T-helper 2 cell treated with Interferon-gamma antibody and Interleukin-4, amounts not matched to agents 5 μg/mL and 100 μg/mL, for 36 hours (primary cell): ENCODE measurements around the gene THSD4.

Source experiments
- DNase-seq: peaks from one replicate; pipeline ENCODE4 v3.0.0; 2021; ENCODE audit warnings: low spot score
- H3K27ac Mint-ChIP-seq: one replicate; pipeline ENCODE4 v1.8.0; 2021; ENCODE audit warnings: mild to moderate bottlenecking, mixed read lengths
- H3K27me3 Mint-ChIP-seq: one replicate; pipeline ENCODE4 v1.8.0; 2021; ENCODE audit warnings: low read depth, mixed read lengths
- H3K36me3 Mint-ChIP-seq: one replicate; pipeline ENCODE4 v1.8.0; 2021; ENCODE audit warnings: low read depth, mixed read lengths
- H3K4me1 Mint-ChIP-seq: one replicate; pipeline ENCODE4 v1.8.0; 2021; ENCODE audit warnings: low read depth, mixed read lengths
- H3K4me3 Mint-ChIP-seq: one replicate; pipeline ENCODE4 v1.8.0; 2022; ENCODE audit warnings: mild to moderate bottlenecking, moderate library complexity, mixed read lengths
- H3K9me3 Mint-ChIP-seq: one replicate; pipeline ENCODE4 v1.8.0; 2021; ENCODE audit warnings: mixed read lengths

THSD4 gene

GRCh38 chr15:71231758-71232157 lies 116.5 kb downstream of the THSD4 start:
- Mint-ChIP-seq H3K9me3 (no peaks in the 10 kb centered on the region), H3K27ac (no peak overlapping the region), H3K4me3 (no peak overlapping the region), H3K36me3 (no peaks in the 10 kb centered on the region), H3K27me3 (no peaks in the 10 kb centered on the region), H3K4me1 (no peaks in the 10 kb centered on the region)
- DNase-seq: no peak

GRCh38 chr15:71232411-71232810 lies 117.1 kb downstream of the THSD4 start:
- no peak overlapping the region for H3K27ac Mint-ChIP-seq
- H3K27me3 Mint-ChIP-seq: no peaks in the 10 kb centered on the region
- H3K36me3 Mint-ChIP-seq: no peaks in the 10 kb centered on the region
- H3K4me1 Mint-ChIP-seq: no peaks in the 10 kb centered on the region
- no peak for DNase-seq
- no peak overlapping the region for H3K4me3 Mint-ChIP-seq
- no peaks in the 10 kb centered on the region for H3K9me3 Mint-ChIP-seq

DNA sequence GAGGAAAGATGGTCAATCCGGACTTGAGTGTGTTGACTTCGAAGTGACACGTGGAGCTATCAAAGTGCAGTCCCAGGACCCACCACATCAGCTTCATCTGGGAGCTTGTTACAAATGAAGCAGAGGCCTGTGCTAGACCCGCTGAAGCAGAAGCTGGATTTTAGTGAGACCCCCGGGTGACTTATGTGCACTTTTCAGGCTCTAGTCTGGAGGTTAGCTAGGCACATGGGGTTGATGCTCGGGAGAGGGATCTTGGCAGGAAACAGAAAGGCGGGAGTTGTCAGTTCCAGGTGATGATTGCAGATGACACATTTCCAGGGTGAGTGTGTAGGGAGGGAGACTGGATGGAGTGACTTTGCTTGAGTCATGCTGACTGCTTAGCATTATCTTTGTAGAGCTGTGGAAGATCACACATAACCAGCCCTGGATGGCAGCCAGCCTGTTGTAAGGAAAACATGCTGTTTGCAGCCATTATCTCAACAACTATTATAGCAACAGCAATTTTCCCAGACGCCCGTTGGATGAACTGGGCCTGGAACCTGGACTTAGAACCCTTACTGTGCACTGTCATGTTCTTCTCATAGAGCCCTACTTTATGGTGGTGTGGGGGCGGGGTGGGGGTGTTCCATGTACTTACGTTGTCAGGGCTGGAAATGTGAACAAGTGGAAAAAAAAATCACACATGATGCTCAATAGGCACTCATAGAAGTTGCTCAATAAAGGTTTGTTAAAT lies 122.4 kb downstream of the THSD4 start:
- Mint-ChIP-seq H3K4me1 (no peaks in the 10 kb centered on the region), H3K36me3 (no peaks in the 10 kb centered on the region), H3K4me3 (no peak overlapping the region), H3K27me3 (no peaks in the 10 kb centered on the region), H3K9me3 (no peaks in the 10 kb centered on the region), H3K27ac (no peak overlapping the region)
- no peak for DNase-seq

DNA sequence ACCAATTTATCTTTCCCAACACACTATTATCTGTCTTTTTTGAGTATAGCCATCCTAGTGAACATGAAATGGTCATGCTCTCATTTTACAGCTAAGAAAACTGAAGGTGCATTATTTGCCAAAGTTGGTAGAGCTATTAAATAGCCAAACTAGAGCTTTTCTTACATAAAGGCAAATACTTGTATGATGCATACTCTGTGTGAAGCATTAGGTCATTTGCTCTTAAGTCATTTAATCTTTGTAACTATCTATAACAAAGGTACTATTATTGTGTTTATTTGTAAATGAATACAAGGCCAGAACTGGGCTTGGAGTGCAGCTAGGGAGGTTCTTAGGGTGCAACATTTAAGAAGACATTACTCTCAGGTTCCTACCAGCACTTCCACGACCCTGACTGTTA lies 123.7 kb downstream of the THSD4 start:
- Mint-ChIP-seq H3K27me3 (no peaks in the 10 kb centered on the region), H3K27ac (no peak overlapping the region), H3K36me3 (no peaks in the 10 kb centered on the region), H3K4me1 (no peaks in the 10 kb centered on the region), H3K4me3 (no peak overlapping the region), H3K9me3 (no peaks in the 10 kb centered on the region)
- no peak for DNase-seq

- no peak overlapping the region for H3K27ac Mint-ChIP-seq
- no peaks in the 10 kb centered on the region for H3K36me3 Mint-ChIP-seq
- DNase-seq: no peak
- H3K9me3 Mint-ChIP-seq: no peaks in the 10 kb centered on the region
- H3K4me1 Mint-ChIP-seq: no peaks in the 10 kb centered on the region
- no peak overlapping the region for H3K4me3 Mint-ChIP-seq
- H3K27me3 Mint-ChIP-seq: no peaks in the 10 kb centered on the region
These were observed 124.5 kb downstream of the THSD4 start for GRCh38 chr15:71239592-71240364.

GRCh38 chr15:71242292-71242691 lies 127.0 kb downstream of the THSD4 start:
- Mint-ChIP-seq H3K27me3 (peaks cover 2% of the 10 kb centered on the region), H3K9me3 (no peaks in the 10 kb centered on the region), H3K4me3 (no peak overlapping the region), H3K4me1 (no peaks in the 10 kb centered on the region), H3K36me3 (no peaks in the 10 kb centered on the region), H3K27ac (no peak overlapping the region)
- DNase-seq: no peak

- Mint-ChIP-seq H3K9me3 (no peaks in the 10 kb centered on the region), H3K4me3 (no peak overlapping the region), H3K27me3 (peaks cover 8% of the 10 kb centered on the region), H3K4me1 (no peaks in the 10 kb centered on the region), H3K36me3 (no peaks in the 10 kb centered on the region), H3K27ac (no peak overlapping the region)
- DNase-seq: no peak
These were observed 129.0 kb downstream of the THSD4 start for GRCh38 chr15:71244250-71244649.

- Mint-ChIP-seq H3K4me1 (no peaks in the 10 kb centered on the region), H3K4me3 (no peak overlapping the region), H3K9me3 (no peaks in the 10 kb centered on the region), H3K27me3 (peaks cover 8% of the 10 kb centered on the region), H3K27ac (no peak overlapping the region), H3K36me3 (no peaks in the 10 kb centered on the region)
- no peak for DNase-seq
These were observed 130.3 kb downstream of the THSD4 start for GRCh38 chr15:71245588-71245987.

DNA sequence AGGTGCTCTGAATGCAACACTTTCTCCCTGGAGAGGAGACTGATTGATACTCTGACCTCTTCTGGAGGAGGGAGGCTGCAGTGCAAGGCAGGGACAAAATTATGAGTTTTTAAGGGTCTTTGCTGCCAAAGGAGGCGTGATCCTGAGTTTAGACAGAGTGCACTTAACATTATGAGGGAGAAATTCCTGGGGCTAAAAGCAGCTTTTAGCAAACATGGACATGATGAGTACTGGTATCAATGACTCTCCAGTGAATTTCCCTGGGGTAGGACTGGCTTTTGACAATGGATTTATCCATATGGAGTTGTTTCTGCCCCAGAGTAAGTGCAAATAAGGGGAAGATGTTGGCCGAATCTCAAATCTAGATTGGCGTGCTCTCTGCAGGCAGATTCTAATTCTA lies 133.1 kb downstream of the THSD4 start:
- H3K9me3 Mint-ChIP-seq: no peaks in the 10 kb centered on the region
- H3K4me1 Mint-ChIP-seq: no peaks in the 10 kb centered on the region
- DNase-seq: no peak
- H3K4me3 Mint-ChIP-seq: no peak overlapping the region
- H3K27me3 Mint-ChIP-seq: peaks cover 8% of the 10 kb centered on the region
- no peaks in the 10 kb centered on the region for H3K36me3 Mint-ChIP-seq
- H3K27ac Mint-ChIP-seq: no peak overlapping the region

DNA sequence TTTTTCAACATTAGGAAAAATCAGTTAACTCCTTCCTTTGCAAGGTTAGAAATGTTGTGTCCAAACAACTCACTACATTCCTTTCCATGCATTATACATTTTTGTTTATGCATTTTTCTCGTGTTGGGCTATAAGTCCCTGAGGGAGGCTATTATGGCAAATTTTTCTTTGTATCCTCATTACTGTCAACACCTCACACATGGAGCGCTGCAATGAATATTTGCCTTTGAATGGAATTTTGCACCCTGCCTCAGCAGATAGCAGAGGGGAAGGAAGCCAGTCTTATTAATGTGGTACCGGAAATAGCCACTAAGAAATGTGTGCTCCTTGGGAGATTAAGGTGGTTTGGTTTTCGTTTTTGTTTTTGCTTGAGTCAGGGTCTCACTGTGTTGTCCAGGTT lies 134.7 kb downstream of the THSD4 start:
- Mint-ChIP-seq H3K27ac (no peak overlapping the region), H3K36me3 (no peaks in the 10 kb centered on the region), H3K9me3 (no peaks in the 10 kb centered on the region), H3K27me3 (peaks cover 8% of the 10 kb centered on the region), H3K4me1 (no peaks in the 10 kb centered on the region), H3K4me3 (no peak overlapping the region)
- no peak for DNase-seq

DNA sequence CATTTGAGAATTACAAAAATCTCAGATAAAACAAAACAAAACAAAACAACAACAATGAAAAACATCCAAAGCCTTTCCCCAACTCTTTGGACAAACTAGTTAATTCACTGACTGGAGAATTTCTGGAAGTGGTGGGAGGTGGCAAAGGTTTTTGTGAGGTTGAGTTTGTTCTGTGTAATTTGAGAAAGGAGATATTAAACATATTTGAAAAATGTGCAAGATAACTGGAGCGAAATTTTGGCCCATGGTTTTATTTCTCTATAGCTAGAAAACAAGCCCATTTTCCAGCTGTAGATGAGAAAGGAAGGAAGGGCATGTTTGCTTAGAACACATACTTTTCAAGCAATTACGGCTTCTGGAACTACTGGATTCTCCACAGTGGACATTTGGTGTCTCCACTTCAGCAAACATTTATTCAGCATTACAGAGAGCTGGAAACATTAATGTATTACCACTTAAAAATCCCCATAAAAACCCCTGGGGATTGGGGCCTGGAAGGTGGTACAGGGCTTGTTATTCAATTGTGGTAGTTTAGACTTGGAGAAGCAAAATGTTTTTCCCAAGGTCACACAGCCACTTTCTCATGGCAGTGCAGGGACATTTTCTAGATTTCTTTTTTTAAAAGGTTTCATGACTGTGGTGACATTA lies 135.8 kb downstream of the THSD4 start:
- Mint-ChIP-seq H3K27ac (no peak overlapping the region), H3K36me3 (no peaks in the 10 kb centered on the region), H3K27me3 (peaks cover 8% of the 10 kb centered on the region), H3K4me3 (no peak overlapping the region), H3K4me1 (no peaks in the 10 kb centered on the region), H3K9me3 (no peaks in the 10 kb centered on the region)
- DNase-seq: no peak

- no peak for DNase-seq
- H3K9me3 Mint-ChIP-seq: no peaks in the 10 kb centered on the region
- no peaks in the 10 kb centered on the region for H3K4me1 Mint-ChIP-seq
These were observed 136.3 kb downstream of the THSD4 start for GRCh38 chr15:71251584-71252043.

GRCh38 chr15:71252044-71252739 lies 136.9 kb downstream of the THSD4 start:
- no peak overlapping the region for H3K4me3 Mint-ChIP-seq
- no peaks in the 10 kb centered on the region for H3K36me3 Mint-ChIP-seq
- peaks cover 6% of the 10 kb centered on the region for H3K27me3 Mint-ChIP-seq
- H3K27ac Mint-ChIP-seq: no peak overlapping the region
- DNase-seq: no peak
- no peaks in the 10 kb centered on the region for H3K4me1 Mint-ChIP-seq
- H3K9me3 Mint-ChIP-seq: no peaks in the 10 kb centered on the region

More at GRCh38 chr15:71251584-71252043, 136.3 kb downstream of the THSD4 start:
- Mint-ChIP-seq H3K4me3 (no peak overlapping the region), H3K36me3 (no peaks in the 10 kb centered on the region), H3K27ac (no peak overlapping the region), H3K27me3 (peaks cover 8% of the 10 kb centered on the region)

DNA sequence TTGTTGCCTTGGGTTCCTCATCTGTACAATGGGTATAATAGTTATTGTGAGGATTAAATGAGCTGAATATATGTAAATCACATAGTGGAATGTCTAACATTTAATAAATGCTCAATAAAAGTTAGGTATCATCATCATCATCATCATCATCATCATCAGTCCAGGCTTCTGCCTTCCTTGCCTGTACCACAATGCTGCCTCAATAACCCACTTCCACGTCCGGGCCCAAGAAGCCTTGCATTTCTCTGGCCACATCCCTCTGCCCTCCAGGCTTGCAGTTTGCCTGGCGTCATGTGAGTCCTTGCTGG lies 137.4 kb downstream of the THSD4 start:
- H3K4me3 Mint-ChIP-seq: no peak overlapping the region

More for the DNA sequence above, 137.4 kb downstream of the THSD4 start:
- Mint-ChIP-seq H3K36me3 (no peaks in the 10 kb centered on the region), H3K27ac (no peak overlapping the region), H3K27me3 (peaks cover 4% of the 10 kb centered on the region), H3K9me3 (no peaks in the 10 kb centered on the region), H3K4me1 (no peaks in the 10 kb centered on the region)
- DNase-seq: no peak
